H9 (cell line): ENCODE measurements around the gene VSIG10L. TPM values are rescaled to one million over a fixed set of nuclear protein-coding genes. Genes with fewer than 3 reads are reported as not detected.

Source experiments
- DNase-seq: peaks from one replicate; pipeline ENCODE4 v3.0.0-alpha.2; 2017
- H2AFZ ChIP-seq: one replicate; pipeline ENCODE4 v1.6.1; 2013; ENCODE audit warnings: mild to moderate bottlenecking, low read length, control low read depth, moderate library complexity
- H2AK5ac ChIP-seq: 2 replicates; pipeline ENCODE4 v1.6.1; 2013; ENCODE audit warnings: low read length, control low read depth, mixed read lengths; ENCODE audit not compliant: insufficient read length
- H2BK120ac ChIP-seq: one replicate; pipeline ENCODE4 v1.6.1; 2013; ENCODE audit warnings: low read depth, mild to moderate bottlenecking, low read length, control low read depth, inconsistent platforms; ENCODE audit not compliant: poor library complexity, severe bottlenecking
- H2BK12ac ChIP-seq: 2 replicates; pipeline ENCODE4 v1.6.1; 2013; ENCODE audit warnings: low read length, control low read depth, mixed read lengths, low read depth; ENCODE audit not compliant: insufficient read length
- H2BK15ac ChIP-seq: 2 replicates; pipeline ENCODE4 v1.6.1; 2013; ENCODE audit warnings: low read depth, low read length, control low read depth
- H2BK20ac ChIP-seq: one replicate; pipeline ENCODE4 v1.6.1; 2013; ENCODE audit warnings: low read depth, mild to moderate bottlenecking, low read length, control low read depth, inconsistent platforms; ENCODE audit not compliant: poor library complexity, severe bottlenecking
- H2BK5ac ChIP-seq: 2 replicates; pipeline ENCODE4 v1.6.1; 2013; ENCODE audit warnings: low read length, control low read depth, mixed read lengths; ENCODE audit not compliant: insufficient read length
- H3K14ac ChIP-seq: 2 replicates; pipeline ENCODE4 v1.6.1; 2013; ENCODE audit warnings: low read length, control low read depth; ENCODE audit not compliant: insufficient read depth
- H3K18ac ChIP-seq: 2 replicates; pipeline ENCODE4 v1.6.1; 2013; ENCODE audit warnings: low read depth, mild to moderate bottlenecking, mixed read lengths, low read length, control low read depth; ENCODE audit not compliant: insufficient read length
- H3K23ac ChIP-seq: 2 replicates; pipeline ENCODE4 v1.6.1; 2013; ENCODE audit warnings: low read length, control low read depth, mixed read lengths, low read depth; ENCODE audit not compliant: insufficient read length
- H3K23me2 ChIP-seq: 2 replicates; pipeline ENCODE4 v1.6.1; 2013; ENCODE audit warnings: low read depth, mild to moderate bottlenecking, mixed read lengths, low read length, control low read depth; ENCODE audit not compliant: insufficient read length, poor library complexity, severe bottlenecking
- H3K27ac ChIP-seq: 2 replicates; pipeline ENCODE4 v1.5.1; 2013; ENCODE audit warnings: low read length, control low read depth, mixed read lengths, low read depth; ENCODE audit not compliant: insufficient read length
- H3K27me3 ChIP-seq: 2 replicates; pipeline ENCODE4 v1.6.1; 2013; ENCODE audit warnings: low read length, control low read depth, inconsistent platforms; ENCODE audit not compliant: insufficient read depth
- H3K4ac ChIP-seq: 2 replicates; pipeline ENCODE4 v1.6.1; 2013; ENCODE audit warnings: low read depth, mild to moderate bottlenecking, control low read depth, inconsistent platforms, low read length, moderate library complexity
- H3K4me1 ChIP-seq: 2 replicates; pipeline ENCODE4 v1.6.1; 2013; ENCODE audit warnings: low read length, control low read depth, inconsistent platforms; ENCODE audit not compliant: insufficient read depth
- H3K4me2 ChIP-seq: 2 replicates; pipeline ENCODE4 v1.6.1; 2013; ENCODE audit warnings: low read length, control low read depth, mixed read lengths; ENCODE audit not compliant: insufficient read length, insufficient read depth
- H3K56ac ChIP-seq: 2 replicates; pipeline ENCODE4 v1.6.1; 2013; ENCODE audit warnings: low read depth, mild to moderate bottlenecking, mixed read lengths, low read length, control low read depth; ENCODE audit not compliant: insufficient read length
- H3K79me1 ChIP-seq: 2 replicates; pipeline ENCODE4 v1.6.1; 2013; ENCODE audit warnings: low read depth, mild to moderate bottlenecking, moderate library complexity, low read length, control low read depth, inconsistent platforms; ENCODE audit not compliant: insufficient read depth, poor library complexity, severe bottlenecking
- H3K79me2 ChIP-seq: 2 replicates; pipeline ENCODE4 v1.6.1; 2013; ENCODE audit warnings: low read length, control low read depth, inconsistent platforms; ENCODE audit not compliant: insufficient read depth
- H3K9ac ChIP-seq: 2 replicates; pipeline ENCODE4 v1.6.1; 2013; ENCODE audit warnings: low read length, control low read depth, mixed read lengths; ENCODE audit not compliant: insufficient read length; ENCODE audit errors: extremely low read depth
- H3K9me3 ChIP-seq: one replicate; pipeline ENCODE4 v1.6.1; 2013; ENCODE audit warnings: low read depth, low read length, inconsistent platforms; ENCODE audit not compliant: control insufficient read depth
- H3T11ph ChIP-seq: one replicate; pipeline ENCODE4 v1.6.1; 2013; ENCODE audit warnings: mild to moderate bottlenecking, low read length, control low read depth, inconsistent platforms
- H4K20me1 ChIP-seq: one replicate; pipeline ENCODE4 v1.6.1; 2013; ENCODE audit not compliant: control insufficient read depth, insufficient read length, insufficient read depth
- H4K5ac ChIP-seq: 2 replicates; pipeline ENCODE4 v1.6.1; 2013; ENCODE audit warnings: low read depth, mild to moderate bottlenecking, mixed read lengths, low read length, control low read depth; ENCODE audit not compliant: insufficient read length
- H4K8ac ChIP-seq: replicated peaks from 2 replicates; pipeline ENCODE4 v1.6.1; 2013; ENCODE audit warnings: low read length, control low read depth, mixed read lengths, low read depth; ENCODE audit not compliant: insufficient read length
- H4K91ac ChIP-seq: 2 replicates; pipeline ENCODE4 v1.6.1; 2013; ENCODE audit warnings: low read depth, mild to moderate bottlenecking, moderate library complexity, mixed read lengths, low read length, control low read depth; ENCODE audit not compliant: insufficient read length
- H3K27ac Mint-ChIP-seq, 3 experiments: 2 replicates in 2 of 3; 3 replicates in 1 of 3; pipeline ENCODE4 v1.8.0; 2020 to 2021; ENCODE audit warnings: mixed read lengths in 3 of 3, mild to moderate bottlenecking in 1 of 3, moderate library complexity in 1 of 3
- H3K27me3 Mint-ChIP-seq: 2 replicates; pipeline ENCODE4 v1.8.0; 2021; ENCODE audit warnings: low read depth, mild to moderate bottlenecking, moderate library complexity, mixed read lengths
- H3K36me3 Mint-ChIP-seq, 3 experiments: 2 replicates in 2 of 3; 3 replicates in 1 of 3; pipeline ENCODE4 v1.8.0; 2020 to 2021; ENCODE audit warnings: low read depth in 3 of 3, mixed read lengths in 3 of 3; ENCODE audit not compliant: insufficient read depth in 1 of 3
- H3K4me1 Mint-ChIP-seq, 2 experiments: 2 replicates each; pipeline ENCODE4 v1.8.0; 2020; ENCODE audit warnings: mixed read lengths in 2 of 2
- H3K4me3 Mint-ChIP-seq, 2 experiments: 2 replicates in 1 of 2; 3 replicates in 1 of 2; pipeline ENCODE4 v1.8.0; 2020 to 2021; ENCODE audit warnings: mild to moderate bottlenecking in 2 of 2, mixed read lengths in 2 of 2, moderate library complexity in 1 of 2
- H3K9me3 Mint-ChIP-seq, 2 experiments: 2 replicates in 1 of 2; 3 replicates in 1 of 2; pipeline ENCODE4 v1.8.0; 2020; ENCODE audit warnings: mild to moderate bottlenecking in 2 of 2, mixed read lengths in 2 of 2, moderate library complexity in 1 of 2
- CTCF ChIP-seq: fragments of 200-600 bp; sonication (generic); conservative IDR thresholded peaks from 3 replicates; pipeline ENCODE4 v1.8.0; 2021; ENCODE audit warnings: antibody characterized with exemption, mild to moderate bottlenecking
- WGBS: extraction: QIAGEN DNeasy Blood & Tissue Kit; methylation state at CpG from one replicate; pipeline ENCODE4 v1.1.7; 2013; ENCODE audit warnings: missing lambda C conversion rate, low lambda C conversion rate, mixed read lengths; ENCODE audit not compliant: insufficient read length; ENCODE audit errors: extremely low coverage; 5-methylcytosine and 5-hydroxymethylcytosine counted together
- total RNA-seq: library from RNA; stranded (reverse); gene quantifications from 2 replicates; pipeline ENCODE4 v1.2.1, GENCODE V29; 2021

VSIG10L gene
- total RNA-seq, 1 experiment from 2014 or later: 5.6 TPM

DNA sequence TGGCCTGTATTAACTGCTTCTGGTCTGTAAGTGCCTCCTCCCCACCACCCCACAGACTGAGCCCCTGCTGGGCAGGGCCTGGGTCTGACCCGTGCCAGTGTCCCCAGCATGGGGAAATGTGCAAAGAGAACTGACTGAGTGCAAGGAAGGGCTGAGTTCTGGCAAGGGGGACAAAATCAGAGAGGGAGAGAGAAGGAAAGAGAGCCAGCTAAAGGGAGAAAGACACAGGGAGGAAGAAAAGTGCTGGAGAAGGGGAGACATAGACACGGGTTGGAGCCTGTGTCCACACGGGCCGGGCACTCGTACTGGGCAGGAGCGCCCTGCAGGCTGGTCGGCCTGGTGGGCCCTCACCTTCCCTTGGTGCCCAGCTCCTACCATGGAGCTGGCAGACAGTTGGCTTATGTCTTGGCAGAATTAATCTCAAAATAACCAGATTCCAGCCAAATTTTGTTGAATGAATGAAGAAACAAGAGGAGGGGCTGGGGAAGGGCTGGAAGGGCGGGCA lies 29.3 kb upstream of the VSIG10L start:
- Histone ChIP-seq H3K79me2 (no peaks in the 10 kb centered on the region), H4K8ac (no peak overlapping the region), H3K18ac (no peak overlapping the region), H3K9me3 (no peaks in the 10 kb centered on the region), H3K9ac (no peak overlapping the region), H2BK12ac (no peak overlapping the region), H2BK15ac (no peak overlapping the region), H3K23ac (no peak overlapping the region), H4K91ac (no peak overlapping the region), H2BK120ac (no peak overlapping the region), H4K5ac (no peak overlapping the region), H3K79me1 (no peaks in the 10 kb centered on the region), H4K20me1 (no peaks in the 10 kb centered on the region), H3K23me2 (peaks cover 15% of the 10 kb centered on the region), H3K4ac (no peak overlapping the region), H3K27ac (no peak overlapping the region), H2AFZ (no peak overlapping the region), H3T11ph (no peak overlapping the region), H3K4me1 (no peaks in the 10 kb centered on the region; the same call in 1 of the 2 replicates), H3K27me3 (no peaks in the 10 kb centered on the region), H2BK20ac (no peak overlapping the region), H3K4me2 (no peak overlapping the region), H3K14ac (no peak overlapping the region), H2AK5ac (no peak overlapping the region), H3K56ac (no peak overlapping the region), H2BK5ac (no peak overlapping the region)
- DNase-seq: no peak
- Mint-ChIP-seq H3K9me3 (no peaks in the 10 kb centered on the region), H3K4me1 (peaks cover 14 to 17% of the 10 kb centered on the region in 2 experiments), H3K27ac (no peak overlapping the region), H3K4me3 (no peak overlapping the region), H3K27me3 (peaks cover 21% of the 10 kb centered on the region), H3K36me3 (no peaks in the 10 kb centered on the region; a peak in 1 of 7 replicates)
- TF ChIP-seq CTCF: no peak
- no CpG with 5 or more reads among the region's 8 CpGs for WGBS
